ENCODE results near the gene CD44.
"Not testable (repeated sequence)": the region's sequence is repeated elsewhere in the genome, so short reads cannot be mapped to it uniquely, and the experiment has no call there.

Gene CD44

GRCh38 chr11:35223371-35223796, 84.4 kb downstream of the CD44 start (continued):
- no peak for TF ChIP-seq POU6F1 (CRISPR knock-in tag; IDR thresholded peaks at IDR 0.05; ENCODE audit: borderline replicate concordance, low read depth)

GRCh38 chr11:35223991-35224390, 85.0 kb downstream of the CD44 start:
- no peak for TF ChIP-seq BACH2 (CRISPR knock-in tag; IDR thresholded peaks at IDR 0.05; ENCODE audit: borderline replicate concordance)
- TF ChIP-seq ZC3H10 (CRISPR knock-in tag; IDR thresholded peaks at IDR 0.05): no peak
- no peak for TF ChIP-seq CSRNP3 (CRISPR knock-in tag; IDR thresholded peaks at IDR 0.05)
- TF ChIP-seq TOX (CRISPR knock-in tag; IDR thresholded peaks at IDR 0.05; ENCODE audit: borderline replicate concordance): no peak
- TF ChIP-seq ZNF8 (CRISPR knock-in tag; IDR thresholded peaks at IDR 0.05): no peak
- ATAC-seq: no peak

- ATAC-seq: no peak
- TF ChIP-seq ZFP3 (CRISPR knock-in tag; IDR thresholded peaks at IDR 0.05) (no peak), PATZ1 (CRISPR knock-in tag; IDR thresholded peaks at IDR 0.05; ENCODE audit: borderline replicate concordance) (no peak), ZNF565 (CRISPR knock-in tag; conservative IDR thresholded peaks at IDR 0.05; ENCODE audit: low read depth) (no peak), CSRNP3 (CRISPR knock-in tag; IDR thresholded peaks at IDR 0.05) (no peak), POU6F1 (CRISPR knock-in tag; IDR thresholded peaks at IDR 0.05; ENCODE audit: borderline replicate concordance, low read depth) (no peak), ZNF8 (CRISPR knock-in tag; IDR thresholded peaks at IDR 0.05) (no peak), CREB5 (CRISPR knock-in tag; IDR thresholded peaks at IDR 0.05; ENCODE audit: low read depth) (no peak), ARNTL (CRISPR knock-in tag; IDR thresholded peaks at IDR 0.05; ENCODE audit: borderline replicate concordance, low read depth) (no peak), BACH2 (CRISPR knock-in tag; IDR thresholded peaks at IDR 0.05; ENCODE audit: borderline replicate concordance) (no peak), TOX (CRISPR knock-in tag; IDR thresholded peaks at IDR 0.05; ENCODE audit: borderline replicate concordance) (no peak), SNAI2 (CRISPR knock-in tag; IDR thresholded peaks at IDR 0.05) (no peak), ZFP30 (CRISPR knock-in tag; IDR thresholded peaks at IDR 0.05) (no peak), ZNF70 (CRISPR knock-in tag; IDR thresholded peaks at IDR 0.05) (no peak), ESRRG (CRISPR knock-in tag; IDR thresholded peaks at IDR 0.05) (no peak), CSDC2 (CRISPR knock-in tag; IDR thresholded peaks at IDR 0.05) (no peak), TSHZ2 (CRISPR knock-in tag; IDR thresholded peaks at IDR 0.05) (no peak), PPARA (CRISPR knock-in tag; IDR thresholded peaks at IDR 0.05; ENCODE audit: borderline replicate concordance) (no peak)
Observed at GRCh38 chr11:35225946-35226520, 87.1 kb downstream of the CD44 start.

- ATAC-seq: not testable (repeated sequence)
Observed at GRCh38 chr11:35226756-35227155, 87.8 kb downstream of the CD44 start.
